ENCODE measurements around the gene GALNT12.

Gene GALNT12

DNA sequence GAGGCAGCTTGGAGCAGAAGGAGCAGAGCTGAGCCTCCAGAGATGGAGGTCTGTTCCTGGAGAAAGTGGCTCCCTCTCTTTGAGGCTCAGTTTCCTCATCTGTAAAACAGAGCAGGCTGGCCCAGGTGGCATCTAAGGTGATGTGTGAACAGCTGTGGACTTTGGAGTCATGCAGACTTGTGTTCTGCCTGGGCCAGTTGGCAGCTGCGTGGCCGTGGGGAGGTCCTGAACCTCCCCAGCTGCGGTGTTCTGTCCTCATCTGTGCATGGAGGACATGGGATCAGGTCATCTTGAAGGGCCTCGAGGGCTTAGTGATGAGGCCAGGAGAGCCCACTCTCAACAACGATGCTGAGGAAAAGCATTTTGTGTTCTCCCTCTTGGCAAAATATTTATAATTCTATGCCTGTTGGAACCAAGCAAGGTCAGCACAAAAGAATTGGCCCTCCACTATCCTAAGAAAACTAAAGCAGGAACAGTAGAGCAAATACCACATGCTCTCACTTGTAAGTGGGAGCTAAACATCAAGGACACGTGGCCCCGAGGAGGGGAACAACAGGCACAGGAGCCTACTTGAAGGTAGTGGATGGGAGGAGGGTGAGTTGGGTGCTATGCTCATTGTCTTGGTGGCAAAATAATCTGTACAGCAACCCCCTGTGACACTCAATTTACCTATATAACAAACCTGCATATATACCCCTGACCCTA is 73.0 kb downstream of the GALNT12 start:
- no peak for DNase-seq (ENCODE audit: low read depth in 2 of 2)

DNA sequence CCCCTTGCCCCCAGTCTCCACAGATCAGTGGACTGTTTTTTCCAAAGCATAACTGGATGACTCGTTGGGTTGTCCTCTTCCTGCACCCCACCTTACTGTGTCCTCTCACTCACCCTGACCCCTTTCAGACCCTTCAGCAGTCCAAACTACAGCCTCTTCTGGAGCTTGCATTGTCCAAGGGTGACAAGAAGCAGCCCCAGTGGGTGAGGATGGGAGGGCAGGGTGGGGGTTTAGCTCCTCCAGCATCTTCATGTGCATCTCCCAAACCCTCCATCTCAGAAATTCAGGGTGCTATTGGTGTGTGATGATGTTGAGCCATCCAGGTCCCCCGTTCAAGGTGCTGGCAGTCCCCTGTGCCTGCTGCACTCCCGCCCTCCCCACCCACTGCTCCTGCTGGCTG is 73.9 kb downstream of the GALNT12 start:
- no peak for DNase-seq (ENCODE audit: low read depth in 2 of 2)

DNA sequence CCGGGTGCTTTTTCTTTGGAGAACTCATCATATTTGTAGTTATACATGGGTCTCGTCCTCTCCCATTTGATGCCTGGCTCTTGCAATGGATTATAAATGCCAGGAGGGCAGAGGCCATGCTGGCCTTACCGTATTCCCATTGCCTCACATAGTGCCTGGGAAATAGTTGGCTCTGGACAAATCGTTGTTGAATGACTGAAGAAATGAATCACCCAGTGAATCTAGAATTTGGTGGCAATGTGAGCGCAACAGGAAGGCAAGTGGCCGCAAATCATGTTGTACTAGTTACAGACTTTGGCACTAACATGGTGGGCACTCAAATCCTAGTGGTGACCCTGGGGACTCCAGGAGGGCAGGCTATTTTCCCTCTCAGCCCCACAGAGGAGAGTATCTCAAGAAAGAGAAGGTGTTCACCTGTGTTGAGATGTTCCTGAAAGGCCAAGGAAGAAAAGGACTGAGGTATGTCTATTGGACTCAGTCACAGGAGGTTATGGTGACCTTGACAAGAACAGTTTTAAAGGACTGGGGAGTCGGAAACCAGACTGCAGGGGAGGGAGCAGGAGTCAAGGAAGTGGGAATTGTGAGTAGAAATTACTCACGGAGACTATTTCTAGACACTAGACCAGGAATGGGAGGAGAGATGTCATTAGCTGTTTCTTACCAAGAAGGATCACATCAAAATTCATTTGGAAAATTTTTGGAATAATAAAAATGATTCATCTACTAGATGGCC is 74.5 kb downstream of the GALNT12 start:
- no peak for DNase-seq (ENCODE audit: low read depth in 2 of 2)

DNA sequence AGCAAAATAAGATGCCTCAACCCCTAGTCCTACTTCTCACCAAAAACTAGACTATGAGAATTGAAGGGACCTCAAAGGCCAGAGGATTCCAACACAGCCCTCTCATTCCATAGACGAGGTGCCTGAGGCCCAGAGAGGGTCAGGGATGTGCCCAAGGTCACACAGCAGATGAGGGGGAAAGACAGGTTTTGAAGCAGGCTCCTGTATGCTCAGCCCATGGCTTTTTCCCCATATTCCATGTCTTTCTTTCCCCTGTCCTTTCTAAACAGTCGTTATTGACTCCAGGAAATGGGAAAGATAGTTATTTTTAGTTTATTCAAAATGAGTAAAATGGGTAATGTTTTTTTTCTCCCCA is 75.1 kb downstream of the GALNT12 start:
- no peak for DNase-seq (ENCODE audit: low read depth in 2 of 2)

DNA sequence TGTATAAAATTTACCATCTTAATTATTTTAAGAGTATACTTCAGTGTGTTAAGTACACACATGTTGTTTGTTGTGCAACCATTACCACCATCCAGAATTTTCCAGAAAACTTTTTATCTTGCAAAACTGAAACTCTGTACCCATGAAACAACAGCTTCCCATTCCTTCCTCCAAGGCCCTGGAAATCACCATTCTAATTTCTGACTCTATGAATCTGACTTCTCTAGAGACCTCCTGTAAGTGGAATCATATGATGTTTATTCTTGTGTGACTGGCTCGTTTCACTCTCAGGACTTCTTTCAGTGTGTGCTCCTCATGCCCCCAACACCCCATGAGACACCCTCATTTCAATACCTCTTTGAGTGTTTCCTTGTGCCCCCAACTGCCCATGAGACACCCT is 75.8 kb downstream of the GALNT12 start:
- no peak for DNase-seq (ENCODE audit: low read depth in 2 of 2)

DNA sequence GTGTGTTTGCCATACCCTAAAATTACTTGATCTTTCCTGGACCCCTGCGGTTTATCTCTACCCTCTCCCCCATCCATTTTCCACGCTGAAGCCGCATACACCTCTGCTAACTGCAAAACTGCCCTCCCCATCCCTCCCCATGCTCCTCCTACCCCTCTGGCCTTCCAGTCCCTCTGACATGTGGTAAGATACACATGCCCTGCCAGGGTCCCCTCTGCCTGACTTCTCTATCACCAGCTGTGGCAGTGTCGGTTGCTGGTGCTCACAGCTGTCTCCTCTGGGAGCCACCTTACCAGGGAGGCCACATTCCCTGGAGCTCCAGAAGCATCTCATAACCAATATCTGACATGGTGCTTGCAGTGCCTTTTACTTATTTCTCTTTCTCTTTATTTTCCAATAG is 77.4 kb downstream of the GALNT12 start:
- DNase-seq (ENCODE audit: low read depth in 2 of 2): no peak

DNA sequence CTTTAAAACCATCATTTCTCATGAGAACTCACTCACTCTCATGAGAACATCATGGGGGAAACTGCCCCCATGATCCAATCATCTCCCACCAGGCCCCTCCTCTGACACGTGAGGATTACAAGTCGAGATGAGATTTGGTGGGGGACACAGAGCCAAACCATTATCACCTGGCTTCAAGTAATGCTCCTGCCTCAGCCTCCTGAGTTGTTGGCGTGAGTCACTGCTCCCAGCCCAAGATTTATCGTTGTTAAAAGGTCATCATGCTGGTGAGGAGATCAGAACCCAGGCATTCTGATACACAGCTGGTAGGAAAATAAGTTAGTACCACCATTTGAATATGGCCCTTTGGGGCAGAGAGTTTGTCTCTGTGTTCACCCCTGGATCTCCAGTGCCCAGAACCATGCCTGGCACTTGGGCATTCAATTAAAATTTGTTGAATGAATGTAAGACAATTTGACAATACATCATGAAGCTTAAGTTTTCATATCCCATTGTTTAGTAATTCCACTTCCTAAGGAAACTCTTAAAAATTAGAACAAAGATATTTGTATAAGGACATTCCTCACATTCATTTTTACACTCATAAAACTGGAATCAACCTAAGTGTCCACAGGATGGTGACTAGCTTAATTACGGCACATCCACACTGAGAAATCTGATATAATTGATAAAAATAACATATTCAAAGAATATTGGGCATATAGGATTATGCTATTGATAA is 78.3 kb downstream of the GALNT12 start:
- no peak for DNase-seq (ENCODE audit: low read depth in 2 of 2)

DNA sequence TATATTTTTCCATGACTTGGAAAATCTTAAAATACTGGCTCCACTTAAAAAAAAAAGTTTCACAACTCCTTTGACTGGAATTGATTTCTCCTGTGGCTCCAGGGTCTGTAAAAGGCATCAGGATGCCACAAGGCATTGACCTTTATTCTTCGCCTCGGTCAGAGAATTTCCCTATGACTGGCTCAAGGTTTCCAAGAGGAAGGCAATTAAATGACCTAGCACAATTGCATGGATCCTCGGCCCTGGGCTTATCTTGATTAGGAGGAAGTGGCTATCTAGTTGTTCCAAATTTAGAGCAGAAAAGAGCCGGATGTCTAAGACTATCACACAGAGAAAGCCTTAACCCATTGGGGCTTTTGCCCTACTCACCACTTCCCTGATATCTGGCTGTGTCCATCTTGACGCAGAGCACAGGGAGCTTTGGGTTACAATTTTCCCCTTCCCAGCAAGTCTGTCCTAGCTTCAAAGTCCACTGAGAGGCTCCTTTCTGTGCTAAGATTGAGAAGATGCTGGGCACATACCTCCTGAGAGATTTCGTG is 79.3 kb downstream of the GALNT12 start:
- no peak for DNase-seq (ENCODE audit: low read depth in 2 of 2)

DNA sequence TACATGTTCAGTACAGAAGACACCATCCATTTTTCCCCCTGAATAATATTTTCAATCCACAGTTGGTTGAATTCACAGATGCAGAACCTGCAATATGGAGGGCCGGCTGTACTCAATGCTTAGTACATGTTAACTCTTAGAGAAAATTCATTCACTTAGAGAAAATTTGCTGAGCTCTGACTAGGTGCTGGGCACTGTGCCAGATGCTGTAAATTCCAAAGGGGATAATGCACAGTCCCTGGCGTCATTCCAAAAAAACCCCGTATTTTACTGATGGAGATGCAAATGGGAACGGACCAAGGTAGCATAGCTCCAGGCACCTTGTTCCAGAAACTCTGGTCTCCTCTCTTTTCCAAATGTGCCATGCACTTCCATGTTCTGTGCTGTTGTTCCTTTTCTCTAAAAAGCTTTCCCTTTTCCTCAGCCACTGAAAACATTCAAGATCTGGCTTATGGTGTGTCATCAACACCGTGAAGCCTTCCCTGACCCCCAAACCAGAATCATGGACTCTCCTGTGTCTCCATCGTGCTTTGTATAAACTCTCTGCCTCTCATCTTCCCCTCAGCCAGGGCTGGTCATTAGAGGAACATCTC is 80.5 kb downstream of the GALNT12 start:
- DNase-seq (ENCODE audit: low read depth in 2 of 2): no peak

DNA sequence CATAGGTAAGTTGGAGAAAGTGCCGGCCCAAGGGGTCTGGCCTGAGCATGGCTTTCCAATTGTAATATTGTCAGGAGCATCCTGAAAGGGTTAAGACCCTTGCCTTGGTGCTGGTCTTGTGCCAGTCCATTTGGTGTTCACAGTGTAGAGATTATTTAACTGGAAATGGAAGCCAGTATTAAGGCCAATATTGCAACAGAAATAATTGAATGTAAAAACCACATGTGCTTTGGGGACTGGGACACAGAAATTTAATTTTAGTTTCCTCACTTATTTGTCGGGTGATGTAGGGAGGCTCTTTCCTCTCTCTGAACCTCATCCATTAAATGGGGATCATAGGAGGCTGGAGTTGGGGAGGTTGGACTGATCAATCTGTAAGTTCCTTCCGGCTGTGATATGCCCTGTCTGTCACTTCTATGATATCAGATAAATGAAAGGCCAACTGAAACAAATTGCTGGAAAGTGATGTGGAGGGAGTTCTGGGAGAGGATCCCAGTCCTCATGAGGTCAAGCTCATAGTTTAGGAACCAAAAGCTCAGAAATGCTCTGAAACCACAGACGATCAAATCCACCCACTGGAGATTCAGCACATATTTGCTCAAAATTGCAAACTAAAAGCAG is 81.4 kb downstream of the GALNT12 start:
- peak in 1 of 2 experiments; percentile 38 for DNase-seq (ENCODE audit: low read depth in 2 of 2)

DNA sequence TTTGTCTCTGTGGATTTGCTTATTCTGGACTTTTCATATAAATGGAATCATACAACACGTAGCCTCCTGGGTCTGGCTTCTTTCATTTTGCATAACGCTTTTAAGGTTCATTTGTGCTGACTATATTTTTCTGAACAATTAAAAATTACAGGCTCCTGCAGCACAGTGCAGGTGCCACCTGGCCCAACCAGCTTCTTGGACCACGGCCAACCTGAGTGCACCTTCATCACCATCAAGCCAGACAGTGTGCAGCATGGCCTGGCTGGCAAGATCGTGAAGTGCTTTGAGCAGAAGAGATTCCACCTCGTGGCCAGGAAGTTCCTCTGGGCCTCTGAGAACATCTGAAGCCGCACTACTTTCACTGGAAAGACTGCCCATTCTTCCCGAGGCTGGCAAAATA is 82.8 kb downstream of the GALNT12 start:
- DNase-seq (ENCODE audit: low read depth in 2 of 2): no peak

DNA sequence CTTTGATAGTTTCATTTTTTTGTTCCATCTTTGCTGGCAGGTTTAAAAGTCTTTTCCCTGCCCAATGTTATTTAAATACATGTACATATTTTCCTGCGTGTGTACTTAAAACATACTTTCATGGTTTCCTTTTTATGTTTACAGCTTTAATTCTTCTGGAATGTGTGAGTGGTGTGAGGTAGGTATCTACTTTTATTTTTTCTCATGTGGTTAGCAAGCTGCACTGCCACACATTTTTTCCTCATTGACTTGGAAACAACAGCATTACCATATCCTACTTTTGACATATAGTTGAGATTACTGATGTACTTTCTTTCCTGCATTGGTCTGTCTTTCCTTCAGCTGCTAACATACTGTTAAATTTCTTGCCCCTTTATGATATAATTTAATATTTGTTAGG is 84.8 kb downstream of the GALNT12 start:
- no peak for DNase-seq (ENCODE audit: low read depth in 2 of 2)

DNA sequence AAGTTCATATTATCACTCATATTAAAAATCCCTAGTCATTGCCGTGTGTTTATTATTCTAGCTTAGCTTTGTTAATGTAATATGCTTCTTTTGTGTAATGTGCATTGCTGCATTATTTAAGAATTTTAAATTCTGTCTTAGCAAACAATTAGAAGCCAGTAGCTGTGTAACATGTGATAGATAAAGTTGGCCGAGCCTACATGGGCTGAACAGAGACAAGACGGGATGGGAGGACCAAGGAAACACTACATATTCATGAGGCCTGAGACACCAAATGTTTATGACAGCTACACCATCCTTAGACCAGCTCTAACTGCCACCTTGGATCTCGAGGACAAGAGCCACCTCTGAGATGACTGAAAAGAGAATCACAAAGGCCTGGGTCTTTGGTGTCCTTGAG is 85.2 kb downstream of the GALNT12 start:
- DNase-seq (ENCODE audit: low read depth in 2 of 2): no peak

DNA sequence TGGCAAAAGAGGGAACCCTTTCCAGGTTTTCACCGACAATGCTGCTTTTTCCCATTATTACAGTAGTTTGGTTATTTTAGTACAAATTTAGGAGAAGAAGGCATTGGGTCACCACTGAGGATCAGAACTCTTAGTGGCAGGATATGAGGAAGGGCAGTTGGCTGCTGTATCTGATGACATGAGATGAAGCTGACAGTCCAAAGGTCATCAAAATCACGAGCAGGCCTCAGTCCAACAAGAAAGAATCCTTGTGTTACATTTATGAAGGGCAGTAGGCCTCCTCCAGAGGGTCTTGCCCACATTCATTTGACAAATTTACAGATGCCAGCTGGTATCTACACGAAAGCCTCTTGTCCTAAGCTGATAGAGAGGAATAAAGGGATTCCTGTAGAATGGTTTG is 86.7 kb downstream of the GALNT12 start:
- DNase-seq (ENCODE audit: low read depth in 2 of 2): no peak

DNA sequence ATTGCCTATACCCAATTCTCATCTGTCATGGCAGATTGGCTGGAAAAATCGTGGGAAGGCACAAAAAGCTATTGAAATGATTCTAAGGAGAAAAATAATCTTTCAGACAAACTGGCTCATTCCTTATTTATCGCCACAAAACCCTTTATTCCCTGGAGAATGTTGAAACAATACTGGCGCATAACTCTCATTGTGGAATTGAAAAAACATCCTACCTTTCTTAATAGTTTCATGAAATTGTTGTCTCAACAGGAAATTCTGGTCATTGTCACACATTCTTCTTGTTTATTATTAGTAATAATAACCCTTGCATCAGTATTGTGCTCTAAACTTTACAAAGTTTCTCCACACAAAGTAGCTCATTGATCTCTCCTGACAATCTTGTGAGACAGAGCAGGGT is 87.3 kb downstream of the GALNT12 start:
- no peak for DNase-seq (ENCODE audit: low read depth in 2 of 2)

DNA sequence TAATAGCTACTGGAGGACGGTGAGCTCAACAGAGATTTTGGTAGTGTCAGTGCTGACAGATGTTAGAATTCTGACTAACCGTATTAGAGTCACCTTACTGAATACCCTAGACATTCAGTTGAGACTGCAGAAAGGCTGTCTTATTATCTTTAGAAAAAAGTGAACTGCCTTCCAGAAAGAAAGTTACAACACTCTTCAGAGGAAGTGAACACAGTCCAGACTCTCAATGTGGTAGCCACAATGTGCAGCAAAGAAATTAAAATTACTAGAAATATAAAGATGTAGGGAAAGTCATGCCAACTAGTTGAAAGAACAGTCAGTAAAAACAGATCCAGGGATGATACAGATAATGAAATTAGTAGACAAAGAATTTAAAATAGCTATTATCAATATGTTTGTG is 89.2 kb downstream of the GALNT12 start:
- no peak for DNase-seq (ENCODE audit: low read depth in 2 of 2)

DNA sequence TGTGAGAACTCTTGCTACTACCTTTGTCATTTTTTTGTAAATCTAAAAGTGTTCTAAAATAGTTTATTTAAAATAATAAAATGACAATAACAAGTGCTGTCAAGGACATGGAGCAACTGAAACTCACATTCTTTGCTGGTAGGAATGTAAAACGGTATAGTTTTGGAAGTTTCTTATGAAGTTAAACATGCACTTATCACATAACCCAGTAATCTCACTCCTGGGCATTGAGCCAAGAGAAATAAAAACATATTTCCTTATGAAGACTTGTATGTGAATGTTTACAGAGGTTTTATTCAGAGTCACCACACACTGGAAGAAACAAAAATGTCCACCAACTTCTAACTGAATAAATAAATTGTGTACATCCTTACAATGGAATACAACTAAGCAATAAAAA is 90.3 kb downstream of the GALNT12 start:
- no peak for DNase-seq (ENCODE audit: low read depth in 2 of 2)

DNA sequence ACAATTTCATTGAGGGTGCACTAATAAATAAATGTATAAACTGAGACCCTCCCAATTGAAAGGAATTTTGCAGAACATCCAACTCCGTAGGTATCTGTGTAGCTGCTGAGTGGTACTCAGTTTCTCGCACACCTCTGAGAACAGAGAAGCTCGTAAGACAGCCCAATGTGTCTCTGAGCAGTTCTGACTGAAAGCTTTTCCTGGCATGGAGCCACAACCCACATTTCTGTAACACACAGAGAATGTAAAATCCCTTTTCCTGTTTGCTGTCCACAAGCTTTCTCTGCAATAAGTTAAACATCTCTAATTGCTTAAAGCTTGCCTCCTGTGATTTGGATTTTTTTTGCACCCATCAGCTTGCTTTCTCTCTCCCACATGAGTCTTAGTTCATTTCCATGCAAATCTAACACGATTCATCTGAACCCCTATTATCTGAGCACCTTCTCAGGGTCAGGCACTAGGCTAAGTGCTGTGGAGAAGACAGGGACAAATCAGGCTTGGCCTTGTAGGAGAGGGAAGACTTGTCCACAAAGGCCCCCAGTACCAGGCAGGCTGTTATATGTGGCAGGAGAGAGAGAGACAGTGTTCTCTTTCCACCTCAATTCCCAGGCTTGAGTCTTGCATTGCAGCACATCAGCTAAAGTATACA is 92.1 kb downstream of the GALNT12 start:
- DNase-seq (ENCODE audit: low read depth in 2 of 2): peak; percentile 89 to 90
